Astrocyte (in vitro differentiated cells and primary cell): Measurements from ENCODE around the gene PGP. TPM values are rescaled to one million over a fixed set of nuclear protein-coding genes. Genes with fewer than 3 reads are reported as not detected.

Experiments
- DNase-seq: peaks from one replicate; pipeline ENCODE4 v3.0.0-alpha.2; 2010; ENCODE audit warnings: low read depth
- FAIRE-seq: peaks from 2 replicates; lab custom pipeline; 2011; peaks lifted over from hg19 to GRCh38; lab: Jason Lieb, UNC
- H2AFZ ChIP-seq: 2 replicates; pipeline ENCODE4 v1.6.0; 2012; ENCODE audit warnings: low read depth, low read length, inconsistent platforms
- H3K27ac ChIP-seq: 2 replicates; pipeline ENCODE4 v1.5.1; 2011; ENCODE audit warnings: low read depth, low read length, inconsistent platforms
- H3K27me3 ChIP-seq: 2 replicates; pipeline ENCODE4 v1.6.0; 2011; ENCODE audit warnings: low read length, inconsistent platforms; ENCODE audit not compliant: insufficient read depth
- H3K36me3 ChIP-seq: 2 replicates; pipeline ENCODE4 v1.5.1; 2011; ENCODE audit warnings: low read length, inconsistent platforms; ENCODE audit not compliant: insufficient read depth
- H3K4me1 ChIP-seq: 2 replicates; pipeline ENCODE4 v1.5.1; 2011; ENCODE audit warnings: low read length, inconsistent platforms; ENCODE audit not compliant: insufficient read depth
- H3K4me2 ChIP-seq: 2 replicates; pipeline ENCODE4 v1.6.0; 2012; ENCODE audit warnings: low read length, inconsistent platforms
- H3K4me3 ChIP-seq: 2 replicates; pipeline ENCODE4 v1.5.1; 2011; ENCODE audit warnings: low read depth, mild to moderate bottlenecking, low read length, inconsistent platforms; ENCODE audit not compliant: insufficient read depth
- H3K79me2 ChIP-seq: 2 replicates; pipeline ENCODE4 v1.6.0; 2012; ENCODE audit warnings: mild to moderate bottlenecking, low read length, inconsistent platforms; ENCODE audit not compliant: insufficient read depth
- H3K9ac ChIP-seq: 2 replicates; pipeline ENCODE4 v1.6.0; 2012; ENCODE audit warnings: mild to moderate bottlenecking, low read length, inconsistent platforms
- H3K9me3 ChIP-seq: 2 replicates; pipeline ENCODE4 v1.5.1; 2012; ENCODE audit warnings: low read depth, mild to moderate bottlenecking, low read length, inconsistent platforms; ENCODE audit not compliant: insufficient read depth
- H4K20me1 ChIP-seq: 2 replicates; pipeline ENCODE4 v1.6.0; 2012; ENCODE audit warnings: low read length, inconsistent platforms; ENCODE audit not compliant: insufficient read depth
- H3K27ac Mint-ChIP-seq: one replicate; pipeline ENCODE4 v1.8.0; 2021; ENCODE audit warnings: mild to moderate bottlenecking, mixed read lengths; ENCODE audit not compliant: unreplicated experiment
- H3K27me3 Mint-ChIP-seq: one replicate; pipeline ENCODE4 v1.8.0; 2021; ENCODE audit warnings: low read depth, mixed read lengths; ENCODE audit not compliant: unreplicated experiment
- H3K36me3 Mint-ChIP-seq: one replicate; pipeline ENCODE4 v1.8.0; 2021; ENCODE audit warnings: low read depth, mixed read lengths; ENCODE audit not compliant: unreplicated experiment
- H3K4me1 Mint-ChIP-seq: one replicate; pipeline ENCODE4 v1.8.0; 2021; ENCODE audit warnings: low read depth, mixed read lengths; ENCODE audit not compliant: unreplicated experiment
- H3K4me3 Mint-ChIP-seq: one replicate; pipeline ENCODE4 v1.8.0; 2021; ENCODE audit warnings: mild to moderate bottlenecking, moderate library complexity, mixed read lengths; ENCODE audit not compliant: unreplicated experiment
- H3K9me3 Mint-ChIP-seq: one replicate; pipeline ENCODE4 v1.8.0; 2021; ENCODE audit warnings: mild to moderate bottlenecking, mixed read lengths; ENCODE audit not compliant: unreplicated experiment
- EZH2 ChIP-seq: IDR thresholded peaks from 2 replicates; pipeline ENCODE4 v1.6.1; 2012; ENCODE audit warnings: mild to moderate bottlenecking, low read length, inconsistent platforms; ENCODE audit not compliant: insufficient read depth
- total RNA-seq: library from RNA; stranded (reverse); gene quantifications from 2 replicates; pipeline ENCODE4 v1.2.1, GENCODE V29; 2021
- TF ChIP-seq, protein P1 (sequence below): IDR thresholded peaks from 2 replicates; pipeline ENCODE4 v1.5.1; 2011; ENCODE audit warnings: low read depth, mild to moderate bottlenecking, inconsistent platforms, low read length, moderate library complexity; ENCODE audit not compliant: insufficient read depth

Gene PGP
- total RNA-seq, 1 donor from 2014 or later, result 21.1 TPM

DNA sequence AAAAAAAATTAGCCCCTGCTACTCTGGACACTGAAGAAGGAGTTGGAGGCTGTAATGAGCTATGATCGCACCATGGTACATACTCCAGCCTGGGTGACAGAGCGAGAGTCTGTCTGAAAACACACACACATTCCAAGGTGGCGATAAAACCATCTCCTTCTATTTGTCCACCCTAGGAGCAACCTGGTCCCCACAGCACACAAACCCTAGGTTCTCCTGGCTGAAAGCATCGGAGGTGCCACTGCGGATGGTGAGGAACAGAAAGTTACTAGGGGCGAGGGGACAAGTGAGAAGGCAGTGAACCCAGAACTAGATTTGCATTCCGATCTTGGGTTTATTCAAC is 38.1 kb upstream of the PGP start:
- TF ChIP-seq, protein P1, sequence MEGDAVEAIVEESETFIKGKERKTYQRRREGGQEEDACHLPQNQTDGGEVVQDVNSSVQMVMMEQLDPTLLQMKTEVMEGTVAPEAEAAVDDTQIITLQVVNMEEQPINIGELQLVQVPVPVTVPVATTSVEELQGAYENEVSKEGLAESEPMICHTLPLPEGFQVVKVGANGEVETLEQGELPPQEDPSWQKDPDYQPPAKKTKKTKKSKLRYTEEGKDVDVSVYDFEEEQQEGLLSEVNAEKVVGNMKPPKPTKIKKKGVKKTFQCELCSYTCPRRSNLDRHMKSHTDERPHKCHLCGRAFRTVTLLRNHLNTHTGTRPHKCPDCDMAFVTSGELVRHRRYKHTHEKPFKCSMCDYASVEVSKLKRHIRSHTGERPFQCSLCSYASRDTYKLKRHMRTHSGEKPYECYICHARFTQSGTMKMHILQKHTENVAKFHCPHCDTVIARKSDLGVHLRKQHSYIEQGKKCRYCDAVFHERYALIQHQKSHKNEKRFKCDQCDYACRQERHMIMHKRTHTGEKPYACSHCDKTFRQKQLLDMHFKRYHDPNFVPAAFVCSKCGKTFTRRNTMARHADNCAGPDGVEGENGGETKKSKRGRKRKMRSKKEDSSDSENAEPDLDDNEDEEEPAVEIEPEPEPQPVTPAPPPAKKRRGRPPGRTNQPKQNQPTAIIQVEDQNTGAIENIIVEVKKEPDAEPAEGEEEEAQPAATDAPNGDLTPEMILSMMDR, result no peak
- no peak for TF ChIP-seq EZH2
- Mint-ChIP-seq H3K9me3 (no peaks in the 10 kb centered on the region), H3K4me3 (peak overlapping the region; percentile 64), H3K36me3 (peaks cover 15% of the 10 kb centered on the region), H3K4me1 (peaks cover 9% of the 10 kb centered on the region), H3K27ac (no peak overlapping the region), H3K27me3 (no peaks in the 10 kb centered on the region)
- FAIRE-seq (no peak), DNase-seq (no peak)
- Histone ChIP-seq H3K79me2 (peaks cover 21% of the 10 kb centered on the region), H3K9me3 (no peaks in the 10 kb centered on the region), H3K4me2 (no peak overlapping the region), H3K27ac (peak overlapping the region; percentile 19), H3K27me3 (no peaks in the 10 kb centered on the region), H2AFZ (no peak overlapping the region), H3K36me3 (peaks cover 41% of the 10 kb centered on the region), H4K20me1 (peaks cover 56% of the 10 kb centered on the region), H3K9ac (no peak overlapping the region), H3K4me3 (no peak overlapping the region), H3K4me1 (peaks cover 7% of the 10 kb centered on the region)

DNA sequence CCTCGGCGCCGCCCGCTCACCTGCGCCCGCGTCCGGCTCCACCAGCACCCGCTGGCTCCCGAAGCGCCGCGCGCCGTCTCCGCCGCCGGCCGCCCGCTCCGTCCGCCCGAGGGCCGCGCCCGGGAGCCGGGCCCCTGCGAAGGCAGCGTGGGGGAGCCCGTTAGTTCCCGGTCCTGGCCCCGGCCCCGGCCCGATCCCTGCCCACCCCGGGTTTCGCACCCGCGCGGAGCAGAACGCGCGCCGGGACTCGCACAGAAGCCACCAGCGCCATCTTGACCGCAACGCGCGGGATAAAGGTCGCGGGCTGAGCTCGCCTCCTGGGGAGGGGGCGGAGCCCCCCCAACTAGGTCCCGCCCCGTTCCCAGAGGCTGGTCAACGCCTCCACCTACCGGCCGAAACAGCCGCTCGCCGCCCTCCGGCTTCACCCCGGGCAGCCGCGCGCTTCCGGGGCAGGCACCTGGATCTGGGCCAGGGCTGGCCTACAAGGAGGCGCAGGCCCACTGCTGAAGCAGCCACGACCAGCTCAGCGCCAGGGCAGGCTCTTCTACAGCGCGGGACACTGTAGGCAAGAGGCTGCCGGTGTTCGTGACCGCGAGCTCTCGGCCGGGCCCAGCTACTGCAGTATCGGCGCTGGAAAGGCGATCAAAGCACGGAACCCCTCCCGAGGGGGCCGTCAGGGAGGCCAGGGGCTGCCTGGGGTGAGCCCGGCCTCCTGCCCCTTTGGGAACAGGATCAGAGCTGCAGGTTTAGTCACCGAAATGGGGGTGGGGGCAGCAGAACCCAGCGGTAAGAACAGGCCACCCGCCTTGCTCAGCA is 36.9 kb upstream of the PGP start, which contains the start of gene ECI1:
TSS of gene ECI1 (minus strand) at position 292 of the 816 bp plus-strand sequence. CDS start at position 271, 21 bp downstream.
- no peak for TF ChIP-seq EZH2
- TF ChIP-seq, protein P1, result peak; percentile 19
- Histone ChIP-seq H3K9me3 (no peaks in the 10 kb centered on the region), H3K4me2 (peak within 1 kb of the TSS; percentile 89), H2AFZ (no peak within 1 kb of the TSS), H3K36me3 (peaks cover 28% of the 10 kb centered on the region), H4K20me1 (peaks cover 43% of the 10 kb centered on the region), H3K9ac (peak within 1 kb of the TSS; percentile 85), H3K27ac (peak within 1 kb of the TSS; percentile 50), H3K4me1 (peaks cover 7% of the 10 kb centered on the region), H3K4me3 (peak within 1 kb of the TSS; percentile 72), H3K79me2 (peaks cover 8% of the 10 kb centered on the region), H3K27me3 (no peaks in the 10 kb centered on the region)
- DNase-seq (peak; percentile 84), FAIRE-seq (no peak)
- H3K27ac Mint-ChIP-seq, result peak within 1 kb of the TSS; percentile 89
- H3K27me3 Mint-ChIP-seq, result no peaks in the 10 kb centered on the region
- H3K4me3 Mint-ChIP-seq, result peak within 1 kb of the TSS; percentile 92
- peaks cover 9% of the 10 kb centered on the region for H3K4me1 Mint-ChIP-seq
- peaks cover 8% of the 10 kb centered on the region for H3K36me3 Mint-ChIP-seq
- no peaks in the 10 kb centered on the region for H3K9me3 Mint-ChIP-seq
